HCT116 (cell line): ENCODE results near the gene PLA2G4C.

Experiments
- CEBPB ChIP-seq: IDR thresholded peaks from 2 replicates; pipeline ENCODE4 v1.6.1; 2012; ENCODE audit warnings: low read depth
- EGR1 ChIP-seq: IDR thresholded peaks from 2 replicates; pipeline ENCODE4 v1.6.1; 2012; ENCODE audit warnings: low read depth
- EZH2phosphoT487 ChIP-seq: fragments of 200-600 bp; IDR thresholded peaks from 2 replicates; pipeline ENCODE4 v1.6.1; 2018; ENCODE audit warnings: antibody characterized with exemption, borderline replicate concordance
- MAX ChIP-seq: IDR thresholded peaks from 2 replicates; pipeline ENCODE4 v1.6.1; 2012
- POLR2A ChIP-seq: IDR thresholded peaks from 2 replicates; pipeline ENCODE4 v1.7.0; 2011; ENCODE audit warnings: borderline replicate concordance; ENCODE audit not compliant: insufficient read depth, insufficient read length; ENCODE audit errors: extremely low read depth
- POLR2AphosphoS5 ChIP-seq: IDR thresholded peaks from 2 replicates; pipeline ENCODE4 v1.6.1; 2011; ENCODE audit warnings: mild to moderate bottlenecking, low read depth, low read length, moderate library complexity
- RAD21 ChIP-seq: IDR thresholded peaks from 2 replicates; pipeline ENCODE4 v1.6.1; 2012; ENCODE audit warnings: low read depth, mild to moderate bottlenecking
- SIN3A ChIP-seq: IDR thresholded peaks from 2 replicates; pipeline ENCODE4 v1.6.1; 2012; ENCODE audit warnings: low read depth
- TCF7L2 ChIP-seq: IDR thresholded peaks from 2 replicates; pipeline ENCODE4 v1.7.0; 2011; ENCODE audit warnings: borderline replicate concordance, inconsistent platforms; ENCODE audit not compliant: insufficient read depth, insufficient read length; ENCODE audit errors: extremely low read depth
- ZBTB33 ChIP-seq: IDR thresholded peaks from 2 replicates; pipeline ENCODE4 v1.6.1; 2011; ENCODE audit warnings: mild to moderate bottlenecking, low read length, moderate library complexity; ENCODE audit not compliant: insufficient replicate concordance; ENCODE audit errors: extremely low read depth
- ZFX ChIP-seq: fragments of 450-650 bp; IDR thresholded peaks from 2 replicates; pipeline ENCODE4 v1.6.1; 2017
- ZNF274 ChIP-seq: fragments of 200-500 bp; sonication (Bioruptor generic); IDR thresholded peaks from 2 replicates; pipeline ENCODE4 v1.6.1; 2014; ENCODE audit warnings: mild to moderate bottlenecking, low read depth, low read length, inconsistent platforms
- TF ChIP-seq, protein P1 (sequence below), 3 experiments: fragments of 200-600 bp in 1 of 3; sonication (generic) in 1 of 3; IDR thresholded peaks in 2 of 3; conservative IDR thresholded peaks in 1 of 3; 2 replicates each; pipeline ENCODE4 v1.5.1; 2012 to 2017; ENCODE audit warnings: low read depth in 2 of 3, low read length in 2 of 3, antibody characterized with exemption in 1 of 3, borderline replicate concordance in 1 of 3, control low read depth in 1 of 3, mild to moderate bottlenecking in 1 of 3, mixed read lengths in 1 of 3, mixed run types in 1 of 3, moderate library complexity in 1 of 3; ENCODE audit not compliant: insufficient read depth in 1 of 3
- TF ChIP-seq, protein P2 (sequence below): IDR thresholded peaks from 2 replicates; pipeline ENCODE4 v1.6.1; 2012; ENCODE audit warnings: low read depth

DNA sequence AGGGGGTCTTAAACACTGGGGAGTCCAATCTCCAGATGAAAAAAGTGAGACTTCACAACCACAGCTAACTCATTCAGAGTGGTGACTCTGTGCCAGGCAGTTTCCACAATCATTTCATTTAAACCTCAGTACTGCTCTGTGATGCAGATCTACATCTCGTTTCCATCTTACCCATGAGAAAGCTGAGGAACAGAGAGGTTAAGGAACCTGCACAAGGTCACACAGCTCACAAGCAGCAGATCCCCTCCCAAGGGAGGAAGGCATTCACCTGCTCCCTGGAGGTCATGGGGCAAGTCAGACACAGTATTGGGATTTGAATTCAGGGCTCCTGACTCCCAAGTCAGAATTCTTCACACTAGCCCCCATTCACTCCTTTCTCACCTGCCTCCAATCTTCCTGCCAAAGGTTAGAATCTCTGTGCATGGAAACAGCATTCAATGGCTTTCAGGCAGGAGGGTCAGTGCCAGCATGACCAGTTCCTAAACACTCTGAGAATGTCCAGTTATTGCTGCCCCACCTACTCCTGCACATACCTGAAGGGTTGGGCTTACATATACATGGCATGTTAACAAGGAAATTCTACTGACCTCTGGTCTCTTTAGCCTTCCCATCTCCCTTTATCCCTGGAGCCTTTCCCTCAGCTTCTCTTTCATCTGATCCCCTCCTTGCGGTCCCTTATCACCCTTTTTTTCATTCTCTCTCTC is 68.6 kb downstream of the PLA2G4C start:
- TF ChIP-seq SIN3A (no peak), ZNF274 (no peak), CEBPB (no peak), ZBTB33 (no peak), ZFX (no peak), POLR2AphosphoS5 (no peak), RAD21 (no peak), POLR2A (no peak), TCF7L2 (no peak), EZH2phosphoT487 (no peak), MAX (no peak), EGR1 (no peak)
- TF ChIP-seq, protein P1, sequence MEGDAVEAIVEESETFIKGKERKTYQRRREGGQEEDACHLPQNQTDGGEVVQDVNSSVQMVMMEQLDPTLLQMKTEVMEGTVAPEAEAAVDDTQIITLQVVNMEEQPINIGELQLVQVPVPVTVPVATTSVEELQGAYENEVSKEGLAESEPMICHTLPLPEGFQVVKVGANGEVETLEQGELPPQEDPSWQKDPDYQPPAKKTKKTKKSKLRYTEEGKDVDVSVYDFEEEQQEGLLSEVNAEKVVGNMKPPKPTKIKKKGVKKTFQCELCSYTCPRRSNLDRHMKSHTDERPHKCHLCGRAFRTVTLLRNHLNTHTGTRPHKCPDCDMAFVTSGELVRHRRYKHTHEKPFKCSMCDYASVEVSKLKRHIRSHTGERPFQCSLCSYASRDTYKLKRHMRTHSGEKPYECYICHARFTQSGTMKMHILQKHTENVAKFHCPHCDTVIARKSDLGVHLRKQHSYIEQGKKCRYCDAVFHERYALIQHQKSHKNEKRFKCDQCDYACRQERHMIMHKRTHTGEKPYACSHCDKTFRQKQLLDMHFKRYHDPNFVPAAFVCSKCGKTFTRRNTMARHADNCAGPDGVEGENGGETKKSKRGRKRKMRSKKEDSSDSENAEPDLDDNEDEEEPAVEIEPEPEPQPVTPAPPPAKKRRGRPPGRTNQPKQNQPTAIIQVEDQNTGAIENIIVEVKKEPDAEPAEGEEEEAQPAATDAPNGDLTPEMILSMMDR (IDR thresholded peaks at IDR 0.05 in 2 of 3, conservative IDR thresholded peaks at IDR 0.05 in 1 of 3; ENCODE audit: borderline replicate concordance in 1 of 3, insufficient read depth in 1 of 3, low read depth in 2 of 3, low read length in 2 of 3), result no peak
- TF ChIP-seq, protein P2, sequence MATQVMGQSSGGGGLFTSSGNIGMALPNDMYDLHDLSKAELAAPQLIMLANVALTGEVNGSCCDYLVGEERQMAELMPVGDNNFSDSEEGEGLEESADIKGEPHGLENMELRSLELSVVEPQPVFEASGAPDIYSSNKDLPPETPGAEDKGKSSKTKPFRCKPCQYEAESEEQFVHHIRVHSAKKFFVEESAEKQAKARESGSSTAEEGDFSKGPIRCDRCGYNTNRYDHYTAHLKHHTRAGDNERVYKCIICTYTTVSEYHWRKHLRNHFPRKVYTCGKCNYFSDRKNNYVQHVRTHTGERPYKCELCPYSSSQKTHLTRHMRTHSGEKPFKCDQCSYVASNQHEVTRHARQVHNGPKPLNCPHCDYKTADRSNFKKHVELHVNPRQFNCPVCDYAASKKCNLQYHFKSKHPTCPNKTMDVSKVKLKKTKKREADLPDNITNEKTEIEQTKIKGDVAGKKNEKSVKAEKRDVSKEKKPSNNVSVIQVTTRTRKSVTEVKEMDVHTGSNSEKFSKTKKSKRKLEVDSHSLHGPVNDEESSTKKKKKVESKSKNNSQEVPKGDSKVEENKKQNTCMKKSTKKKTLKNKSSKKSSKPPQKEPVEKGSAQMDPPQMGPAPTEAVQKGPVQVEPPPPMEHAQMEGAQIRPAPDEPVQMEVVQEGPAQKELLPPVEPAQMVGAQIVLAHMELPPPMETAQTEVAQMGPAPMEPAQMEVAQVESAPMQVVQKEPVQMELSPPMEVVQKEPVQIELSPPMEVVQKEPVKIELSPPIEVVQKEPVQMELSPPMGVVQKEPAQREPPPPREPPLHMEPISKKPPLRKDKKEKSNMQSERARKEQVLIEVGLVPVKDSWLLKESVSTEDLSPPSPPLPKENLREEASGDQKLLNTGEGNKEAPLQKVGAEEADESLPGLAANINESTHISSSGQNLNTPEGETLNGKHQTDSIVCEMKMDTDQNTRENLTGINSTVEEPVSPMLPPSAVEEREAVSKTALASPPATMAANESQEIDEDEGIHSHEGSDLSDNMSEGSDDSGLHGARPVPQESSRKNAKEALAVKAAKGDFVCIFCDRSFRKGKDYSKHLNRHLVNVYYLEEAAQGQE, result no peak
